GM12874 (cell line): ENCODE data around the gene DRAM1.

ENCODE experiments used
- TF ChIP-seq, protein P1 (sequence below): IDR thresholded peaks from 2 replicates; pipeline ENCODE4 v1.5.1; 2011; ENCODE audit warnings: low read depth, mild to moderate bottlenecking, control low read depth, low read length, moderate library complexity; ENCODE audit not compliant: insufficient read depth

DRAM1 gene

DNA sequence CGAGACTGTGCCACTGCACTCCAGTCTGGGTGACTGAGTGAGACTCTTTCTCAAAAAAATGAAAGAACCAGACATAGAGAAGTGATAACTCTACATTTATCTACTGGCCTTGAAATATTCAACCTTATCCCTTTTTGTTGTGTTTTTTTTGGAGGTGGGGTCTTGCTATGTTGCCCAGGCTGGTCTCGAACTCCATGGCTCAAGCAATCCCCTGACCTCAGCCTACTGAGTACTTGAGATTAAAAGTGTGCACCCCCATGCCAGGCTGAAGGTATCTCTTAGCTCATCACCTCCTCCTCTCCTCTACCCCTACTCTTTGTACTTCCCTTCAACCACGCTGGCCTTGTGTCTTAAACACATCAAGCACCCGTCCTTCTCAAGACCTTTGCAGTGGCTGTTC is 3.8 kb downstream of the DRAM1 start:
- TF ChIP-seq, protein P1, sequence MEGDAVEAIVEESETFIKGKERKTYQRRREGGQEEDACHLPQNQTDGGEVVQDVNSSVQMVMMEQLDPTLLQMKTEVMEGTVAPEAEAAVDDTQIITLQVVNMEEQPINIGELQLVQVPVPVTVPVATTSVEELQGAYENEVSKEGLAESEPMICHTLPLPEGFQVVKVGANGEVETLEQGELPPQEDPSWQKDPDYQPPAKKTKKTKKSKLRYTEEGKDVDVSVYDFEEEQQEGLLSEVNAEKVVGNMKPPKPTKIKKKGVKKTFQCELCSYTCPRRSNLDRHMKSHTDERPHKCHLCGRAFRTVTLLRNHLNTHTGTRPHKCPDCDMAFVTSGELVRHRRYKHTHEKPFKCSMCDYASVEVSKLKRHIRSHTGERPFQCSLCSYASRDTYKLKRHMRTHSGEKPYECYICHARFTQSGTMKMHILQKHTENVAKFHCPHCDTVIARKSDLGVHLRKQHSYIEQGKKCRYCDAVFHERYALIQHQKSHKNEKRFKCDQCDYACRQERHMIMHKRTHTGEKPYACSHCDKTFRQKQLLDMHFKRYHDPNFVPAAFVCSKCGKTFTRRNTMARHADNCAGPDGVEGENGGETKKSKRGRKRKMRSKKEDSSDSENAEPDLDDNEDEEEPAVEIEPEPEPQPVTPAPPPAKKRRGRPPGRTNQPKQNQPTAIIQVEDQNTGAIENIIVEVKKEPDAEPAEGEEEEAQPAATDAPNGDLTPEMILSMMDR, result no peak

DNA sequence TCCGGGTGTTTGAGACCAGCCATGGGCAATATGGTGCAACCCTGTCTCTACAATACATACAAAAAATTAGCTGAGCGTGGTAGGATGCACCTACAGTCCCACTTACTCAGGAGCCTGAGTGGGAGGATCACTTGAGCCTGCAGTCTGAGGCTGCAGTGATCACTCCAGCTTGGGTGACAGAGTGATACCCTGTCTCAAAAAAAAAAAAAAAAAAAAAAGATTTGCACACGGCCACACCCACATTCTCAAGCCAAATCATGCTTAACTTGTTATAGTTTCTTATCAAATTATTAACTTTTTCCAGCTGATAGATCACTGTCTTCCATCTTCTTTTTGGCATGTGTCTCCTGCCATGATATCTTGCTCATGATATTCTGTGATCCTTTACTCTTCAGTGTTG is 6.8 kb downstream of the DRAM1 start:
- TF ChIP-seq, protein P1, result no peak

DNA sequence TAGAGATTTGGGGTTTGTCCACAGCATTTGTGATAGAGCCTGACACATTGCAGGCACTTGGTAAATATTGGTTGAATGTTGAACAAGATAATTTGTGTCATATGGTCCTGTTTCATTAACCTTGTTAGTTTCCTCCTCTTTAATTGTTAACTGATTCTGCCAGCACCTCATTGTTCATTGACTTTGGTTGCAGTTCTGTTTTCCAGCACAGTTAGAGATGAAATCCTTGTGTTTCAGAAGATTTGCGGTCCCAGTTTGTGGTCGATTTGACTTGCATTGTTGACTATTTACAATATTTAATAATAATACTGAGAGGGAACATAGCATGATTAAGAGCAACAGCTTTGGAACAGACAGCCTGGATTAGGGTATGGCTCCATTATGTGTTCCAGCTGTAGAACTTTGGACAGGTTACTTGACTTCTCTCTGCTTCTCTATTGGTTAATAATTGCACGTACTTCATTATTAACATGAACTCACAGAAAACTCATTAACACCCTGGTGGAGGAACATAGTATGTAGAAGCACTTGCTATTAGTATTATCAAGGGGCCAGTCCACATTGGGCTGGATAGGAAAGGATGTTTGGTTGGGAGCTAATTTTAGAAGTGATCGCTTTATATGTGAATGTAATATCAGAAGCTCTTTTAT is 8.7 kb downstream of the DRAM1 start:
- TF ChIP-seq, protein P1, result peak; percentile 12; the same call in 1 of the 2 replicates

GRCh38 chr12:101889211-101889752 is 11.9 kb downstream of the DRAM1 start:
- TF ChIP-seq, protein P1, result no peak

DNA sequence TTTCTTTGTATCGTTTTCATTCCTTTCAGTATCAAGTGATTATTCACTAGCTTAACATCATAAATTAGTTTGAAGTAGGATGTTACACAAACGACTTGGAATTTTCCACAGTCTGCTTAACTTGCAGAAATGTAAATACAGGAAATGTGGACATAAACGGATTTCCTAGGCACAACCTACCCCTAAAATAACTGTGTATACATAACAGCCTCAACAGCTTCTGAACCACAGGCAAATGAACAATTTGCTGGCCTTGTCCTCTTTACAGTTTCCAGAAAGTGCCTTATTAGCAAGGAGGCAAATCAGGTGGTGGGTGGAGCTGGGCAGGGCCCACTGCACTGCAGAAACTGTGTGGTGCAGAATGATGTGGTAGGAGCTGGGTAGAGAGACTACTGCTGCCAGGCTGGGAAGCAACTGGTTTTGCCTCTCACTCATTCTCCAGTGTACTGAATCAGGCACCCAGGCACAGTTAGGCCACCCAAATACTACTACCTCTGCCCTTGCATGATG is 14.1 kb downstream of the DRAM1 start:
- TF ChIP-seq, protein P1, result no peak

GRCh38 chr12:101892794-101893193 is 15.4 kb downstream of the DRAM1 start:
- TF ChIP-seq, protein P1, result no peak

DNA sequence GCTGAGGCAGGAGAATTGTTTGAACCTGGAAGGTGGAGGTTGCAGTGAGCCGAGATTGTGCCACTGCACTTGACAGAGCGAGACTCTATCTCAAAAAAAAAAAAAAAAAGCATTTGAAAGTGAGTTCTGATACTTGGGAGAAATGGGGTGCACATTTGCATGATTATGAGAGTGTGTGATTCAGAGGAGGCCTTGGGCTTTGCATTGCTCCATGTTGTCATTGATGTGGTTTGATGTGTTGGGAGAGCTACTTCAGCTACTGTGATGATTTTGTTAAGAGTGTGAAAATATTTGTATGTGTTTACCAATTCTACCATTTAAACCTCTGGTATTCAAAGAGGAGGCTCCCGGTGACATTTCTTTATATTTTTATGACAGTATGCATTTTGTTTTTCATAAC is 24.4 kb downstream of the DRAM1 start:
- TF ChIP-seq, protein P1, result no peak
